ENCODE data around the gene ALX4. TPM values are rescaled to one million over a fixed set of nuclear protein-coding genes. Genes with fewer than 3 reads are reported as not detected.

The ALX4 gene
- total RNA-seq, 1 donor from 2014 or later = 0.05 TPM

GRCh38 chr11:44260081-44260480 is 49.9 kb downstream of the ALX4 start:
- intact Hi-C loops (cut with DNase I) = no loop called here
- no peak for DNase-seq (ENCODE audit: low spot score)

- DNase-seq (ENCODE audit: low spot score) = peak; percentile 71
- intact Hi-C loops (cut with DNase I) = no loop called here
Measured at GRCh38 chr11:44258839-44259420, 51.0 kb downstream of the ALX4 start.

- intact Hi-C loops (cut with DNase I) = no loop called here
Measured at GRCh38 chr11:44258190-44258489, 51.8 kb downstream of the ALX4 start.

GRCh38 chr11:44257338-44258189 is 52.4 kb downstream of the ALX4 start:
- intact Hi-C loops (cut with DNase I) = no loop called here
- peak; percentile 63 for DNase-seq (ENCODE audit: low spot score)

More at GRCh38 chr11:44258190-44258489, 51.8 kb downstream of the ALX4 start:
- DNase-seq (ENCODE audit: low spot score) = no peak

GRCh38 chr11:44256673-44257291 is 53.2 kb downstream of the ALX4 start:
- no peak for DNase-seq (ENCODE audit: low spot score)
- intact Hi-C loops (cut with DNase I) = no loop called here

- no peak for DNase-seq (ENCODE audit: low spot score)
- intact Hi-C loops (cut with DNase I) = no loop called here
Measured at GRCh38 chr11:44255406-44256071, 54.4 kb downstream of the ALX4 start.

GRCh38 chr11:44252999-44253602 is 56.8 kb downstream of the ALX4 start:
- intact Hi-C loops (cut with DNase I) = no loop called here
- DNase-seq (ENCODE audit: low spot score) = no peak

GRCh38 chr11:44250421-44250820 is 59.5 kb downstream of the ALX4 start:
- no peak for DNase-seq (ENCODE audit: low spot score)
- intact Hi-C loops (cut with DNase I) = no loop called here

- intact Hi-C loops (cut with DNase I) = no loop called here
- no peak for DNase-seq (ENCODE audit: low spot score)
Measured at GRCh38 chr11:44248109-44248508, 61.8 kb downstream of the ALX4 start.

GRCh38 chr11:44247508-44247907 is 62.4 kb downstream of the ALX4 start:
- intact Hi-C loops (cut with DNase I) = no loop called here
- no peak for DNase-seq (ENCODE audit: low spot score)

- DNase-seq (ENCODE audit: low spot score) = no peak
Measured at GRCh38 chr11:44246726-44247125, 63.2 kb downstream of the ALX4 start.

GRCh38 chr11:44244639-44245310 is 65.2 kb downstream of the ALX4 start:
- intact Hi-C loops (cut with DNase I) = loop anchor here (5.0 kb wide), 1 partner anchor 102 kb away; no protein-coding TSS in a partner anchor
- no peak for DNase-seq (ENCODE audit: low spot score)

More at GRCh38 chr11:44246726-44247125, 63.2 kb downstream of the ALX4 start:
- intact Hi-C loops (cut with DNase I) = no loop called here

GRCh38 chr11:44243595-44244343 is 66.2 kb downstream of the ALX4 start:
- intact Hi-C loops (cut with DNase I) = loop anchor here (5.0 kb wide), 1 partner anchor 101 kb away; no protein-coding TSS in a partner anchor
- no peak for DNase-seq (ENCODE audit: low spot score)

GRCh38 chr11:44243086-44243485 is 66.9 kb downstream of the ALX4 start:
- intact Hi-C loops (cut with DNase I) = loop anchor here (5.0 kb wide), 1 partner anchor 101 kb away; no protein-coding TSS in a partner anchor
- no peak for DNase-seq (ENCODE audit: low spot score)

- intact Hi-C loops (cut with DNase I) = loop anchor here (5.0 kb wide), 1 partner anchor 100 kb away; no protein-coding TSS in a partner anchor
- DNase-seq (ENCODE audit: low spot score) = no peak
Measured at GRCh38 chr11:44241851-44242250, 68.1 kb downstream of the ALX4 start.

- intact Hi-C loops (cut with DNase I) = no loop called here
- DNase-seq (ENCODE audit: low spot score) = no peak
Measured at GRCh38 chr11:44237156-44237555, 72.8 kb downstream of the ALX4 start.

GRCh38 chr11:44236296-44236695 is 73.6 kb downstream of the ALX4 start:
- no peak for DNase-seq (ENCODE audit: low spot score)
- intact Hi-C loops (cut with DNase I) = no loop called here

- intact Hi-C loops (cut with DNase I) = no loop called here
Measured at GRCh38 chr11:44235765-44236201, 74.2 kb downstream of the ALX4 start.

More at GRCh38 chr11:44235765-44236201, 74.2 kb downstream of the ALX4 start:
- no peak for DNase-seq (ENCODE audit: low spot score)

Data from cardiac septum (tissue), 1 donor.